ENCODE results near the gene LMO4.

Gene LMO4

GRCh38 chr1:87329526-87330056, 911 bp downstream of the LMO4 start:
- 0% methylated on average over 5 of the region's 7 CpGs for WGBS
- H3K36me3 ChIP-seq (ENCODE audit: insufficient read depth, low read length), result peaks cover 20% of the 10 kb centered on the region
- H3K9ac ChIP-seq (ENCODE audit: low read depth, low read length), result peak overlapping the region; percentile 74
- H3K4me3 ChIP-seq (ENCODE audit: low read length), result peak overlapping the region; percentile 86
- peaks cover 38% of the 10 kb centered on the region for H3K4me1 ChIP-seq (ENCODE audit: insufficient read depth, low read length)
- H3K27me3 ChIP-seq (ENCODE audit: insufficient read depth, low read length), result no peaks in the 10 kb centered on the region
- peak overlapping the region; percentile 82 for H3K27ac ChIP-seq (ENCODE audit: low read depth, low read length)
- H3K9me3 ChIP-seq (ENCODE audit: insufficient read depth, low read depth, low read length), result no peaks in the 10 kb centered on the region

GRCh38 chr1:87330057-87330884, 1.6 kb downstream of the LMO4 start:
- H3K27me3 ChIP-seq (ENCODE audit: insufficient read depth, low read length), result no peaks in the 10 kb centered on the region

GRCh38 chr1:87330885-87331364, 2.2 kb downstream of the LMO4 start:
- no peaks in the 10 kb centered on the region for H3K9me3 ChIP-seq (ENCODE audit: insufficient read depth, low read depth, low read length)
- peak overlapping the region; percentile 83 for H3K27ac ChIP-seq (ENCODE audit: low read depth, low read length)
- H3K9ac ChIP-seq (ENCODE audit: low read depth, low read length), result peak overlapping the region; percentile 74
- peaks cover 42% of the 10 kb centered on the region for H3K4me1 ChIP-seq (ENCODE audit: insufficient read depth, low read length)
- no peaks in the 10 kb centered on the region for H3K27me3 ChIP-seq (ENCODE audit: insufficient read depth, low read length)
- under 1% methylated on average over 7 of the region's 10 CpGs for WGBS
- peaks cover 20% of the 10 kb centered on the region for H3K36me3 ChIP-seq (ENCODE audit: insufficient read depth, low read length)
- H3K4me3 ChIP-seq (ENCODE audit: low read length), result peak overlapping the region; percentile 86

More at GRCh38 chr1:87330057-87330884, 1.6 kb downstream of the LMO4 start:
- H3K36me3 ChIP-seq (ENCODE audit: insufficient read depth, low read length), result peaks cover 20% of the 10 kb centered on the region
- WGBS, result under 1% methylated on average over 18 of the region's 19 CpGs
- peak overlapping the region; percentile 74 for H3K9ac ChIP-seq (ENCODE audit: low read depth, low read length)
- H3K4me1 ChIP-seq (ENCODE audit: insufficient read depth, low read length), result peaks cover 38% of the 10 kb centered on the region
- H3K9me3 ChIP-seq (ENCODE audit: insufficient read depth, low read depth, low read length), result no peaks in the 10 kb centered on the region
- H3K27ac ChIP-seq (ENCODE audit: low read depth, low read length), result peak overlapping the region; percentile 82
- peak overlapping the region; percentile 86 for H3K4me3 ChIP-seq (ENCODE audit: low read length)

- H3K4me3 ChIP-seq (ENCODE audit: low read length), result peak overlapping the region; percentile 86
- WGBS, result 2% methylated on average over 65 of the region's 65 CpGs
- no peaks in the 10 kb centered on the region for H3K27me3 ChIP-seq (ENCODE audit: insufficient read depth, low read length)
- peak overlapping the region; percentile 83; the same call in 1 of the 2 replicates for H3K27ac ChIP-seq (ENCODE audit: low read depth, low read length)
- H3K4me1 ChIP-seq (ENCODE audit: insufficient read depth, low read length), result peaks cover 44% of the 10 kb centered on the region
- H3K36me3 ChIP-seq (ENCODE audit: insufficient read depth, low read length), result peaks cover 20% of the 10 kb centered on the region
- H3K9me3 ChIP-seq (ENCODE audit: insufficient read depth, low read depth, low read length), result no peaks in the 10 kb centered on the region
- H3K9ac ChIP-seq (ENCODE audit: low read depth, low read length), result peak overlapping the region; percentile 74
Observed at GRCh38 chr1:87331365-87332241, 2.9 kb downstream of the LMO4 start.

GRCh38 chr1:87333692-87334347, 5.1 kb downstream of the LMO4 start:
- no peaks in the 10 kb centered on the region for H3K9me3 ChIP-seq (ENCODE audit: insufficient read depth, low read depth, low read length)
- no peaks in the 10 kb centered on the region for H3K27me3 ChIP-seq (ENCODE audit: insufficient read depth, low read length)
- H3K4me3 ChIP-seq (ENCODE audit: low read length), result peak overlapping the region; percentile 86
- H3K36me3 ChIP-seq (ENCODE audit: insufficient read depth, low read length), result peaks cover 35% of the 10 kb centered on the region
- peaks cover 52% of the 10 kb centered on the region for H3K4me1 ChIP-seq (ENCODE audit: insufficient read depth, low read length)
- WGBS, result 62% methylated on average over 9 of the region's 10 CpGs
- H3K27ac ChIP-seq (ENCODE audit: low read depth, low read length), result peak overlapping the region; percentile 83
- peak overlapping the region; percentile 77 for H3K9ac ChIP-seq (ENCODE audit: low read depth, low read length)

GRCh38 chr1:87334351-87335174, 5.9 kb downstream of the LMO4 start:
- Histone ChIP-seq H3K27me3 (ENCODE audit: insufficient read depth, low read length) (no peaks in the 10 kb centered on the region), H3K4me3 (ENCODE audit: low read length) (peak overlapping the region; percentile 86), H3K4me1 (ENCODE audit: insufficient read depth, low read length) (peaks cover 55% of the 10 kb centered on the region), H3K9me3 (ENCODE audit: insufficient read depth, low read depth, low read length) (no peaks in the 10 kb centered on the region), H3K27ac (ENCODE audit: low read depth, low read length) (peak overlapping the region; percentile 83), H3K36me3 (ENCODE audit: insufficient read depth, low read length) (peaks cover 43% of the 10 kb centered on the region), H3K9ac (ENCODE audit: low read depth, low read length) (peak overlapping the region; percentile 84)
- WGBS, result 2% methylated on average over 23 of the region's 28 CpGs

- Histone ChIP-seq H3K4me1 (ENCODE audit: insufficient read depth, low read length) (peaks cover 55% of the 10 kb centered on the region), H3K36me3 (ENCODE audit: insufficient read depth, low read length) (peaks cover 50% of the 10 kb centered on the region), H3K9ac (ENCODE audit: low read depth, low read length) (peak overlapping the region; percentile 84), H3K27ac (ENCODE audit: low read depth, low read length) (peak overlapping the region; percentile 83; the same call in 1 of the 2 replicates), H3K9me3 (ENCODE audit: insufficient read depth, low read depth, low read length) (no peaks in the 10 kb centered on the region), H3K27me3 (ENCODE audit: insufficient read depth, low read length) (no peaks in the 10 kb centered on the region), H3K4me3 (ENCODE audit: low read length) (peak overlapping the region; percentile 86)
- 1% methylated on average over 60 of the region's 60 CpGs for WGBS
Observed at GRCh38 chr1:87335175-87335884, 6.7 kb downstream of the LMO4 start.

- H3K9ac ChIP-seq (ENCODE audit: low read depth, low read length), result no peak overlapping the region; the same call in 1 of the 2 replicates
Observed at GRCh38 chr1:87336623-87337067, 8.0 kb downstream of the LMO4 start.

GRCh38 chr1:87337606-87338005, 8.9 kb downstream of the LMO4 start:
- Histone ChIP-seq H3K9me3 (ENCODE audit: insufficient read depth, low read depth, low read length) (no peaks in the 10 kb centered on the region), H3K36me3 (ENCODE audit: insufficient read depth, low read length) (peaks cover 68% of the 10 kb centered on the region), H3K4me1 (ENCODE audit: insufficient read depth, low read length) (peaks cover 51% of the 10 kb centered on the region), H3K9ac (ENCODE audit: low read depth, low read length) (no peak overlapping the region), H3K4me3 (ENCODE audit: low read length) (no peak overlapping the region), H3K27ac (ENCODE audit: low read depth, low read length) (no peak overlapping the region), H3K27me3 (ENCODE audit: insufficient read depth, low read length) (no peaks in the 10 kb centered on the region)
- 88% methylated on average over 5 of the region's 5 CpGs for WGBS

More at GRCh38 chr1:87336623-87337067, 8.0 kb downstream of the LMO4 start:
- Histone ChIP-seq H3K4me3 (ENCODE audit: low read length) (peak overlapping the region; percentile 86; the same call in 1 of the 2 replicates), H3K9me3 (ENCODE audit: insufficient read depth, low read depth, low read length) (no peaks in the 10 kb centered on the region), H3K27me3 (ENCODE audit: insufficient read depth, low read length) (no peaks in the 10 kb centered on the region), H3K36me3 (ENCODE audit: insufficient read depth, low read length) (peaks cover 63% of the 10 kb centered on the region), H3K4me1 (ENCODE audit: insufficient read depth, low read length) (peaks cover 55% of the 10 kb centered on the region), H3K27ac (ENCODE audit: low read depth, low read length) (no peak overlapping the region)
- WGBS, result 89% methylated on average over 8 of the region's 10 CpGs

All from HUES64 (cell line).